HEK293 (cell line): ENCODE data around the gene NAMPT.

ENCODE experiments used
- GFI1B ChIP-seq: fragments of 450-650 bp; formaldehyde crosslinking; IDR thresholded peaks from 2 replicates; pipeline ENCODE4 v1.5.1; 2016; ENCODE audit warnings: missing biosample characterization, missing genetic modification characterization
- KLF10 ChIP-seq: fragments of 450-650 bp; IDR thresholded peaks from 2 replicates; pipeline ENCODE4 v1.5.1; 2018; ENCODE audit warnings: missing biosample characterization, mild to moderate bottlenecking, missing genetic modification characterization
- MEIS1 ChIP-seq: sonication (generic); formaldehyde crosslinking; IDR thresholded peaks from 2 replicates; pipeline ENCODE4 v1.8.1; 2022; ENCODE audit warnings: missing genetic modification reagents, mild to moderate bottlenecking, borderline replicate concordance
- PRDM1 ChIP-seq: fragments of 450-650 bp; formaldehyde crosslinking; IDR thresholded peaks from 2 replicates; pipeline ENCODE4; 2016; ENCODE audit warnings: missing biosample characterization, missing genetic modification characterization
- SP7 ChIP-seq: fragments of 450-650 bp; formaldehyde crosslinking; IDR thresholded peaks from 2 replicates; pipeline ENCODE4 v1.5.1; 2016; ENCODE audit warnings: missing biosample characterization, missing genetic modification characterization
- TCF7L2 ChIP-seq: IDR thresholded peaks from 2 replicates; pipeline ENCODE4 v1.6.1; 2011; ENCODE audit warnings: low read depth, mild to moderate bottlenecking, inconsistent platforms, low read length, moderate library complexity, borderline replicate concordance
- WT1 ChIP-seq: fragments of 450-650 bp; formaldehyde crosslinking; IDR thresholded peaks from 2 replicates; pipeline ENCODE4 v1.5.1; 2016; ENCODE audit warnings: missing biosample characterization, missing genetic modification characterization
- ZBTB20 ChIP-seq: fragments of 450-650 bp; formaldehyde crosslinking; IDR thresholded peaks from 2 replicates; pipeline ENCODE4 v1.5.1; 2016; ENCODE audit warnings: missing biosample characterization, missing genetic modification characterization
- ZBTB21 ChIP-seq: fragments of 450-650 bp; formaldehyde crosslinking; IDR thresholded peaks from 2 replicates; pipeline ENCODE4 v1.5.1; 2017; ENCODE audit warnings: missing biosample characterization, missing genetic modification characterization
- ZBTB8A ChIP-seq: fragments of 450-650 bp; formaldehyde crosslinking; IDR thresholded peaks from 2 replicates; pipeline ENCODE4 v1.5.1; 2016; ENCODE audit warnings: missing biosample characterization, missing genetic modification characterization
- ZNF10 ChIP-seq: fragments of 450-650 bp; formaldehyde crosslinking; IDR thresholded peaks from 2 replicates; pipeline ENCODE4 v1.5.1; 2017; ENCODE audit warnings: missing biosample characterization, missing genetic modification characterization
- ZNF114 ChIP-seq: fragments of 450-650 bp; formaldehyde crosslinking; IDR thresholded peaks from 2 replicates; pipeline ENCODE4 v1.5.0; 2017; ENCODE audit warnings: missing biosample characterization, missing genetic modification characterization
- ZNF121 ChIP-seq: fragments of 450-650 bp; formaldehyde crosslinking; IDR thresholded peaks from 2 replicates; pipeline ENCODE4 v1.5.1; 2016; ENCODE audit warnings: missing biosample characterization, missing genetic modification characterization
- ZNF138 ChIP-seq: fragments of 450-650 bp; formaldehyde crosslinking; IDR thresholded peaks from 2 replicates; pipeline ENCODE4 v1.5.1; 2016; ENCODE audit warnings: missing biosample characterization, missing genetic modification characterization, borderline replicate concordance
- ZNF184 ChIP-seq: fragments of 450-650 bp; IDR thresholded peaks from 2 replicates; pipeline ENCODE4 v1.5.1; 2018; ENCODE audit warnings: missing biosample characterization, mild to moderate bottlenecking, missing genetic modification characterization
- ZNF2 ChIP-seq: fragments of 450-650 bp; formaldehyde crosslinking; IDR thresholded peaks from 2 replicates; pipeline ENCODE4 v1.5.1; 2016; ENCODE audit warnings: missing biosample characterization, missing genetic modification characterization
- ZNF24 ChIP-seq: fragments of 450-650 bp; formaldehyde crosslinking; IDR thresholded peaks from 2 replicates; pipeline ENCODE4 v1.5.1; 2016; ENCODE audit warnings: missing biosample characterization, missing genetic modification characterization
- ZNF394 ChIP-seq: fragments of 450-650 bp; formaldehyde crosslinking; IDR thresholded peaks from 2 replicates; pipeline ENCODE4 v1.5.1; 2016; ENCODE audit warnings: missing biosample characterization, missing genetic modification characterization, mild to moderate bottlenecking, moderate library complexity, borderline replicate concordance
- ZNF529 ChIP-seq: fragments of 450-650 bp; formaldehyde crosslinking; IDR thresholded peaks from 2 replicates; pipeline ENCODE4 v1.5.1; 2017; ENCODE audit warnings: missing genetic modification characterization, missing biosample characterization; ENCODE audit not compliant: insufficient replicate concordance
- ZNF558 ChIP-seq: fragments of 450-650 bp; formaldehyde crosslinking; IDR thresholded peaks from 2 replicates; pipeline ENCODE4 v1.5.1; 2016; ENCODE audit warnings: missing biosample characterization, missing genetic modification characterization
- ZNF596 ChIP-seq: fragments of 450-650 bp; IDR thresholded peaks from 2 replicates; pipeline ENCODE4 v1.5.0; 2018; ENCODE audit warnings: missing biosample characterization, mild to moderate bottlenecking, missing genetic modification characterization, moderate library complexity
- ZNF629 ChIP-seq: fragments of 450-650 bp; formaldehyde crosslinking; IDR thresholded peaks from 2 replicates; pipeline ENCODE4 v1.5.1; 2017; ENCODE audit warnings: missing biosample characterization, missing genetic modification characterization
- ZNF664 ChIP-seq: fragments of 450-650 bp; formaldehyde crosslinking; IDR thresholded peaks from 2 replicates; pipeline ENCODE4 v1.5.1; 2016; ENCODE audit warnings: missing biosample characterization, missing genetic modification characterization
- ZNF670 ChIP-seq: fragments of 450-650 bp; formaldehyde crosslinking; IDR thresholded peaks from 2 replicates; pipeline ENCODE4 v1.5.1; 2016; ENCODE audit warnings: missing biosample characterization, missing genetic modification characterization, low read depth
- ZNF768 ChIP-seq: fragments of 450-650 bp; formaldehyde crosslinking; IDR thresholded peaks from 2 replicates; pipeline ENCODE4 v1.5.1; 2018; ENCODE audit warnings: missing biosample characterization, mild to moderate bottlenecking, missing genetic modification characterization
- ZNF837 ChIP-seq: fragments of 450-650 bp; formaldehyde crosslinking; IDR thresholded peaks from 2 replicates; pipeline ENCODE4 v1.5.1; 2016; ENCODE audit warnings: missing biosample characterization, missing genetic modification characterization
- ZNF843 ChIP-seq: fragments of 450-650 bp; formaldehyde crosslinking; IDR thresholded peaks from 2 replicates; pipeline ENCODE4 v1.5.1; 2016; ENCODE audit warnings: missing biosample characterization, missing genetic modification characterization
- ZXDB ChIP-seq: fragments of 450-650 bp; formaldehyde crosslinking; IDR thresholded peaks from 2 replicates; pipeline ENCODE4 v1.5.1; 2016; ENCODE audit warnings: missing biosample characterization, missing genetic modification characterization
- TF ChIP-seq, protein P1 (sequence below): fragments of 450-650 bp; formaldehyde crosslinking; IDR thresholded peaks from 2 replicates; pipeline ENCODE4 v1.5.1; 2017; ENCODE audit warnings: missing biosample characterization, missing genetic modification characterization
- TF ChIP-seq, protein P2 (sequence below): fragments of 450-650 bp; formaldehyde crosslinking; IDR thresholded peaks from 2 replicates; pipeline ENCODE4 v1.5.1; 2016; ENCODE audit warnings: missing biosample characterization, missing genetic modification characterization
- TF ChIP-seq, protein P3 (sequence below): fragments of 450-650 bp; formaldehyde crosslinking; conservative IDR thresholded peaks from 2 replicates; pipeline ENCODE4 v1.5.1; 2016; ENCODE audit warnings: low read depth, missing biosample characterization, missing genetic modification characterization
- TF ChIP-seq, protein P4 (sequence below): fragments of 450-650 bp; formaldehyde crosslinking; IDR thresholded peaks from 2 replicates; pipeline ENCODE4 v1.5.1; 2016; ENCODE audit warnings: missing biosample characterization, missing genetic modification characterization
- TF ChIP-seq, protein P5 (sequence below): fragments of 450-650 bp; formaldehyde crosslinking; IDR thresholded peaks from 2 replicates; pipeline ENCODE4 v1.5.1; 2016; ENCODE audit warnings: missing biosample characterization, missing genetic modification characterization

Gene NAMPT

DNA sequence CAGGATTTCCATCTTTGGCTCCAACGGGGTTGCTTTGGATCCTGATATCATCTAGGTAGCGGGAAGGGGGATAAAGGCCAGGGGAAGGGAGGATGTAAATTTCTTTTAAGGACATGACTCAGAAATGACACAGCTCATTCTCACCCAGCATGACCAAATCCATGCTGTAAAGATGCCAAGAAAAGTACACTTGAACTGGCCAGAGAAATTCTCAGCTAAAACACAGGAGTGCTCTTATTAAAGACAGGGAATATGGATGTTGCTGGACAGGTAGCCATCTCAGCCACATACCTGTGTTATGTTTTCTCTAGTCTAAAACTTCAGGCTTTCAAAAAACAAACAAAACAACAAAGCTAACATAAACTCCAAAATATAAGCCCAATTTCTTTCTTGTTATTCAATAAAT is 68.3 kb downstream of the NAMPT start (continued):
- TF ChIP-seq, protein P1, sequence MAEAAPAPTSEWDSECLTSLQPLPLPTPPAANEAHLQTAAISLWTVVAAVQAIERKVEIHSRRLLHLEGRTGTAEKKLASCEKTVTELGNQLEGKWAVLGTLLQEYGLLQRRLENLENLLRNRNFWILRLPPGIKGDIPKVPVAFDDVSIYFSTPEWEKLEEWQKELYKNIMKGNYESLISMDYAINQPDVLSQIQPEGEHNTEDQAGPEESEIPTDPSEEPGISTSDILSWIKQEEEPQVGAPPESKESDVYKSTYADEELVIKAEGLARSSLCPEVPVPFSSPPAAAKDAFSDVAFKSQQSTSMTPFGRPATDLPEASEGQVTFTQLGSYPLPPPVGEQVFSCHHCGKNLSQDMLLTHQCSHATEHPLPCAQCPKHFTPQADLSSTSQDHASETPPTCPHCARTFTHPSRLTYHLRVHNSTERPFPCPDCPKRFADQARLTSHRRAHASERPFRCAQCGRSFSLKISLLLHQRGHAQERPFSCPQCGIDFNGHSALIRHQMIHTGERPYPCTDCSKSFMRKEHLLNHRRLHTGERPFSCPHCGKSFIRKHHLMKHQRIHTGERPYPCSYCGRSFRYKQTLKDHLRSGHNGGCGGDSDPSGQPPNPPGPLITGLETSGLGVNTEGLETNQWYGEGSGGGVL, result no peak
- TF ChIP-seq PRDM1 (tag by site-specific recombination), result no peak
- TF ChIP-seq, protein P2, sequence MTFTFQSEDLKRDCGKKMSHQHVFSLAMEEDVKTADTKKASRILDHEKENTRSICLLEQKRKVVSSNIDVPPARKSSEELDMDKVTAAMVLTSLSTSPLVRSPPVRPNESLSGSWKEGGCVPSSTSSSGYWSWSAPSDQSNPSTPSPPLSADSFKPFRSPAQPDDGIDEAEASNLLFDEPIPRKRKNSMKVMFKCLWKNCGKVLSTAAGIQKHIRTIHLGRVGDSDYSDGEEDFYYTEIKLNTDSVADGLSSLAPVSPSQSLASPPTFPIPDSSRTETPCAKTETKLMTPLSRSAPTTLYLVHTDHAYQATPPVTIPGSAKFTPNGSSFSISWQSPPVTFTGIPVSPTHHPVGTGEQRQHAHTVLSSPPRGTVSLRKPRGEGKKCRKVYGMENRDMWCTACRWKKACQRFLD (tag by site-specific recombination), result no peak
- TF ChIP-seq ZNF843, result no peak
- TF ChIP-seq ZNF10 (tag by site-specific recombination), result peak; percentile 51; the same call in 1 of the 2 replicates
- no peak for TF ChIP-seq ZNF138 (tag by site-specific recombination)
- TF ChIP-seq ZNF2 (tag by site-specific recombination), result no peak
- TF ChIP-seq, protein P3, sequence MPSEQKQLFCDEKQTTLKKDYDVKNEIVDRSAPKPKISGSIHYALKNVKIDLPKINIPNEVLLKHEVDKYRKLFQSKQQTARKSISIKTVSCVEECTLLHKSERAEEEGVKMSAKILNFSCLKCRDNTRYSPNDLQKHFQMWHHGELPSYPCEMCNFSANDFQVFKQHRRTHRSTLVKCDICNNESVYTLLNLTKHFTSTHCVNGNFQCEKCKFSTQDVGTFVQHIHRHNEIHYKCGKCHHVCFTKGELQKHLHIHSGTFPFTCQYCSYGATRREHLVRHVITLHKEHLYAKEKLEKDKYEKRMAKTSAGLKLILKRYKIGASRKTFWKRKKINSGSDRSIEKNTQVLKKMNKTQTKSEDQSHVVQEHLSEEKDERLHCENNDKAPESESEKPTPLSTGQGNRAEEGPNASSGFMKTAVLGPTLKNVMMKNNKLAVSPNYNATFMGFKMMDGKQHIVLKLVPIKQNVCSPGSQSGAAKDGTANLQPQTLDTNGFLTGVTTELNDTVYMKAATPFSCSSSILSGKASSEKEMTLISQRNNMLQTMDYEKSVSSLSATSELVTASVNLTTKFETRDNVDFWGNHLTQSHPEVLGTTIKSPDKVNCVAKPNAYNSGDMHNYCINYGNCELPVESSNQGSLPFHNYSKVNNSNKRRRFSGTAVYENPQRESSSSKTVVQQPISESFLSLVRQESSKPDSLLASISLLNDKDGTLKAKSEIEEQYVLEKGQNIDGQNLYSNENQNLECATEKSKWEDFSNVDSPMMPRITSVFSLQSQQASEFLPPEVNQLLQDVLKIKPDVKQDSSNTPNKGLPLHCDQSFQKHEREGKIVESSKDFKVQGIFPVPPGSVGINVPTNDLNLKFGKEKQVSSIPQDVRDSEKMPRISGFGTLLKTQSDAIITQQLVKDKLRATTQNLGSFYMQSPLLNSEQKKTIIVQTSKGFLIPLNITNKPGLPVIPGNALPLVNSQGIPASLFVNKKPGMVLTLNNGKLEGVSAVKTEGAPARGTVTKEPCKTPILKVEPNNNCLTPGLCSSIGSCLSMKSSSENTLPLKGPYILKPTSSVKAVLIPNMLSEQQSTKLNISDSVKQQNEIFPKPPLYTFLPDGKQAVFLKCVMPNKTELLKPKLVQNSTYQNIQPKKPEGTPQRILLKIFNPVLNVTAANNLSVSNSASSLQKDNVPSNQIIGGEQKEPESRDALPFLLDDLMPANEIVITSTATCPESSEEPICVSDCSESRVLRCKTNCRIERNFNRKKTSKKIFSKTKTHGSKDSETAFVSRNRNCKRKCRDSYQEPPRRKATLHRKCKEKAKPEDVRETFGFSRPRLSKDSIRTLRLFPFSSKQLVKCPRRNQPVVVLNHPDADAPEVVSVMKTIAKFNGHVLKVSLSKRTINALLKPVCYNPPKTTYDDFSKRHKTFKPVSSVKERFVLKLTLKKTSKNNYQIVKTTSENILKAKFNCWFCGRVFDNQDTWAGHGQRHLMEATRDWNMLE (tag by site-specific recombination), result peak; percentile 31; the same call in 1 of the 2 replicates
- no peak for TF ChIP-seq ZNF768
- peak; percentile 87 for TF ChIP-seq ZNF629 (tag by site-specific recombination)
- TF ChIP-seq TCF7L2, result no peak
- TF ChIP-seq ZBTB8A (tag by site-specific recombination), result no peak
- TF ChIP-seq KLF10 (tag by site-specific recombination), result 0 out of 2 replicates have a peak, but pooled peaks have one; percentile 30
- TF ChIP-seq ZNF529, result no peak
- 0 out of 2 replicates have a peak, but pooled peaks have one; percentile 47 for TF ChIP-seq ZNF24 (tag by site-specific recombination)
- no peak for TF ChIP-seq ZNF837 (tag by site-specific recombination)
- TF ChIP-seq ZNF184 (tag by site-specific recombination), result 0 out of 2 replicates have a peak, but pooled peaks have one; percentile 84
- TF ChIP-seq, protein P4, sequence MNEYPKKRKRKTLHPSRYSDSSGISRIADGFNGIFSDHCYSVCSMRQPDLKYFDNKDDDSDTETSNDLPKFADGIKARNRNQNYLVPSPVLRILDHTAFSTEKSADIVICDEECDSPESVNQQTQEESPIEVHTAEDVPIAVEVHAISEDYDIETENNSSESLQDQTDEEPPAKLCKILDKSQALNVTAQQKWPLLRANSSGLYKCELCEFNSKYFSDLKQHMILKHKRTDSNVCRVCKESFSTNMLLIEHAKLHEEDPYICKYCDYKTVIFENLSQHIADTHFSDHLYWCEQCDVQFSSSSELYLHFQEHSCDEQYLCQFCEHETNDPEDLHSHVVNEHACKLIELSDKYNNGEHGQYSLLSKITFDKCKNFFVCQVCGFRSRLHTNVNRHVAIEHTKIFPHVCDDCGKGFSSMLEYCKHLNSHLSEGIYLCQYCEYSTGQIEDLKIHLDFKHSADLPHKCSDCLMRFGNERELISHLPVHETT (tag by site-specific recombination), result 0 out of 2 replicates have a peak, but pooled peaks have one; percentile 30
- peak; percentile 19; the same call in 1 of the 2 replicates for TF ChIP-seq ZBTB20 (tag by site-specific recombination)
- TF ChIP-seq ZNF394 (tag by site-specific recombination), result peak; percentile 41; the same call in 1 of the 2 replicates
- TF ChIP-seq GFI1B (tag by site-specific recombination), result no peak
- TF ChIP-seq, protein P5, sequence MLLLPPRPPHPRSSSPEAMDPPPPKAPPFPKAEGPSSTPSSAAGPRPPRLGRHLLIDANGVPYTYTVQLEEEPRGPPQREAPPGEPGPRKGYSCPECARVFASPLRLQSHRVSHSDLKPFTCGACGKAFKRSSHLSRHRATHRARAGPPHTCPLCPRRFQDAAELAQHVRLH (tag by site-specific recombination), result 0 out of 2 replicates have a peak, but pooled peaks have one; percentile 29
- no peak for TF ChIP-seq ZNF664
- TF ChIP-seq ZNF558 (tag by site-specific recombination), result 0 out of 2 replicates have a peak, but pooled peaks have one; percentile 12
- no peak for TF ChIP-seq ZNF670 (tag by site-specific recombination)
- no peak for TF ChIP-seq ZNF596 (tag by site-specific recombination)
- TF ChIP-seq MEIS1 (CRISPR knock-in tag), result no peak
- peak; percentile 62 for TF ChIP-seq SP7 (tag by site-specific recombination)
- TF ChIP-seq ZBTB21 (tag by site-specific recombination), result peak; percentile 72
- no peak for TF ChIP-seq ZNF121 (tag by site-specific recombination)
- peak; percentile 32 for TF ChIP-seq ZXDB
- TF ChIP-seq WT1 (tag by site-specific recombination), result peak; percentile 94
- TF ChIP-seq ZNF114 (tag by site-specific recombination), result no peak
